Stomach smooth muscle (tissue), 2 donors: ENCODE results near the gene FOCAD.
A peak's percentile ranks its signal among the peaks of the same experiment; 100 is the strongest.

ENCODE experiments used
- H3K27ac ChIP-seq: one replicate; pipeline ENCODE4 v1.7.0; 2013; ENCODE audit warnings: mild to moderate bottlenecking, low read length, inconsistent platforms
- H3K27me3 ChIP-seq, 2 donors: one replicate each; pipeline ENCODE4 v1.7.0; 2013; ENCODE audit warnings: low read length in 2 of 2; ENCODE audit not compliant: insufficient read depth in 2 of 2, control insufficient read depth in 1 of 2
- H3K36me3 ChIP-seq, 2 donors: one replicate each; pipeline ENCODE4 v1.7.0; 2013; ENCODE audit warnings: low read length in 2 of 2; ENCODE audit not compliant: control insufficient read depth in 2 of 2, insufficient read depth in 2 of 2
- H3K4me1 ChIP-seq: one replicate; pipeline ENCODE4 v1.7.0; 2013; ENCODE audit warnings: low read length; ENCODE audit not compliant: control insufficient read depth, insufficient read depth
- H3K4me3 ChIP-seq, 2 donors: one replicate each; pipeline ENCODE4 v1.7.0; 2013; ENCODE audit warnings: low read length in 2 of 2
- H3K9ac ChIP-seq, 2 donors: one replicate each; pipeline ENCODE4 v1.7.0; 2013; ENCODE audit warnings: low read length in 2 of 2, mild to moderate bottlenecking in 1 of 2
- H3K9me3 ChIP-seq, 2 donors: one replicate each; pipeline ENCODE4 v1.7.0; 2013; ENCODE audit warnings: low read length in 2 of 2; ENCODE audit not compliant: control insufficient read depth in 2 of 2
- donor health status: healthy.
- donor health status: Pancreatic carcinoma.

Gene FOCAD, protein sequence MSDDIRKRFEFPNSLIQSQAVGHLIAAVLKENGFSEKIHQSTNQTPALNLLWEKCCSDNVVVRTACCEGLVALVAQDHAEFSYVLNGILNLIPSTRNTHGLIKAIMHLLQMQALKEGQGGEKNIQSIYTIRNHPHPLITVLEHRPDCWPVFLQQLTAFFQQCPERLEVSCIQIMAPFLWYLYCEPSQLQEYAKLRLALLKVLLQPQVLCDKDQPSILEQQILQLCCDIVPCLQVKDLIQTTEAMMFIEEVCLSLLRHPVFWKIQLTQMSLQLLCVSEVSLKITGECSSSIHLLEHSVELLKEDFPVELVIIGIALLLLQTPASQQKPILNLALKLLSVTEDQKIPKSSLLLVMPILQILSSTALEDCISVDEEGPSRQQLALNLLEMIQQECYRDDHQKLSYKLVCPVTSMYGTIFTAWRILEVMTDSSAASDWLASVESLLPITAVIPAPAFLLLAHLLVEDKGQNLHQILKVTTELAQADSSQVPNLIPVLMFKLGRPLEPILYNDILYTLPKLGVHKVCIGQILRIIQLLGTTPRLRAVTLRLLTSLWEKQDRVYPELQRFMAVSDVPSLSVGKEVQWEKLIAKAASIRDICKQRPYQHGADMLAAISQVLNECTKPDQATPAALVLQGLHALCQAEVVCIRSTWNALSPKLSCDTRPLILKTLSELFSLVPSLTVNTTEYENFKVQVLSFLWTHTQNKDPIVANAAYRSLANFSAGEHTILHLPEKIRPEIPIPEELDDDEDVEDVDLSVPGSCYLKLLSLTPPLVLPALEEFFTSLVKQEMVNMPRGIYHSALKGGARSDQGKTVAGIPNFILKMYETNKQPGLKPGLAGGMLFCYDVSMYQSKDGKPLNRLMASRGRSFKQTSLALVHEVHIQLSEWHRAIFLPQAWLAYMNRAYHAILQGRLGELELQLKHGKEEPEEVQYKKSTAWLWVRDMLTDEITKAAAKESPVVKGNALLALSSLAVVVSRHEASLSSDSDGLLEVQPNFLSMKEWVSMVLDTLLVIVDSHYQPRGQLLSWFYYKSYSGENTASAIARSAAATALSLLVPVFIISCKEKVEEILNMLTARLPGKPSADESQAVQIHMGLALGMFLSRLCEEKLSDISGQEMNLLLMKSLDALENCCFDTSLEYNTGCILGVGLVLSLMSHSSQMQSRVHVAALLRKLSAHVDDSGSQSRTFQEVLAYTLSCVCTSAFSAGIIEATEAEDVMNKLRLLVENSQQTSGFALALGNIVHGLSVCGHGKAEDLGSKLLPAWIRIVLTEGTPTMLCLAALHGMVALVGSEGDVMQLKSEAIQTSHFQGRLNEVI (N-terminal part only)

DNA sequence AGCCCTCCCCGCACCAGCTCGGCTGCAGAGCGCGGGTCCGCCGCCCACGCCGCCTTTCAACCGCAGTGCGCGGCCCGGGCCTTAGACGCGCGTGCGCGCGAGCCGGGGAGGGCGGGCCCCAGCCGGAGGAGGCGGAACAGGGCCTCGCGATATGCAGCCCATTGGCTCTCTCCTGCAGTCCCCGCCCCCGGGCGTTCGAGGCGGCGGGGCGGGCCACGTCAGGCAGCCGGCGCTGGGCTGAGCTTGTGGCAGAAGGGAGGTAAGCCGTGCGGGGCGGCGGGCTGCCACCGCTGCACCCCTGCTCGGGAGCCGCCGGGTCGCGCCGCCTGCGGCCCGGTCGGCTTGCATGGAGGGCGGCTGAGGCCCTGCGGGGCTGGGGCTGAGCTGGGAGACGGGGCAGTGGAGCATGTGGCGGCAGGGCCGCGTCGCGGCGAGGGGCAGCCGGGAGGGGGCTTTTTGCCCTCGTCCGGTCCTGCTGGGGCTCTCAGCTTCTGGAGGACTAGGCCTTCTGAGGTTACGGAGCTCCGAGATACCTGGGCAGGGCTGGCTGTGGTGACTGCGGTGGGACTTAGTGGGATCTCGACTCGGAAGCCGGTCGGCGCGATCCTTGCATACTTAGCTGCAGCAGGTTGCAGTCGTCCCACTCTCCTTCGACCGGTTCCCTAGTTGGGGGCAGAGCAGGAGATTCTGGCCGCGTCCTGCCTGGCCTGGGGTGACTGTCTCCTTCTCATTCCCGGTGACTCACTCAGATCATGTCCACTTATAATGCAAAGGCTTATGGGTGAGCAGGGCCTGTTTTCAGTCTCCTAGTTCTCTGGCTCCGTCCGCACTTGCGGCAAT lies at the start of gene FOCAD:
FOCAD (plus strand) TSS at position 225 of the 840 bp plus-strand sequence. CDS start 31,095 bp downstream, outside the sequence.
- no peaks in the 10 kb centered on the region for H3K36me3 ChIP-seq
- no peaks in the 10 kb centered on the region for H3K9me3 ChIP-seq
- peak within 1 kb of the TSS; percentile 86 for H3K27ac ChIP-seq
- H3K4me3 ChIP-seq = peak within 1 kb of the TSS; percentile 83 to 86
- H3K4me1 ChIP-seq = no peaks in the 10 kb centered on the region
- H3K9ac ChIP-seq = peak within 1 kb of the TSS; percentile 70 to 80
- no peaks in the 10 kb centered on the region for H3K27me3 ChIP-seq

DNA sequence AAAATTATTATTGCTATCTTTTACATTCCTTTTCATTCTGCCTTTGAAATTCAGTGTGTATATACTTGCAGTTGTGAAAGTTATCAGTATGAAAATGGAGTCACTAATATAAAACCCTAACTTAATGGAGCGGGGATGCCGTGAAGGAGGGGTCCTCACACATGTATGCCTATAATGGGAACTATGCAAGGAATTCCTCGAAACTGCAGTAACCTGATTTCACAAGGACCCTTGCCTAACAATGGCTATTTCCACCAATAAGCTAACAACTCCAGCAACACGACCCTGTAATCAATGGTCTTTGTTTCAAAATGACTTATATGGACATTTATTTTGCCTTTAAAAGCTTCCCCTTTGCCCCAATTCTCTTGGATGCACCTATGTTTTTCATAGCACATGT lies 49.2 kb upstream of the FOCAD start:
- H3K9ac ChIP-seq = no peak overlapping the region
- no peaks in the 10 kb centered on the region for H3K9me3 ChIP-seq
- no peaks in the 10 kb centered on the region for H3K36me3 ChIP-seq
- H3K27me3 ChIP-seq = no peaks in the 10 kb centered on the region
- H3K4me3 ChIP-seq = no peak overlapping the region
- H3K4me1 ChIP-seq = no peaks in the 10 kb centered on the region
- no peak overlapping the region for H3K27ac ChIP-seq

- no peak overlapping the region for H3K27ac ChIP-seq
- no peak overlapping the region for H3K4me3 ChIP-seq
- H3K9me3 ChIP-seq = no peaks in the 10 kb centered on the region
- no peak overlapping the region for H3K9ac ChIP-seq
- H3K27me3 ChIP-seq = no peaks in the 10 kb centered on the region
- H3K36me3 ChIP-seq = no peaks in the 10 kb centered on the region
- H3K4me1 ChIP-seq = no peaks in the 10 kb centered on the region
Measured at GRCh38 chr9:20636888-20637440, 47.1 kb upstream of the FOCAD start.

DNA sequence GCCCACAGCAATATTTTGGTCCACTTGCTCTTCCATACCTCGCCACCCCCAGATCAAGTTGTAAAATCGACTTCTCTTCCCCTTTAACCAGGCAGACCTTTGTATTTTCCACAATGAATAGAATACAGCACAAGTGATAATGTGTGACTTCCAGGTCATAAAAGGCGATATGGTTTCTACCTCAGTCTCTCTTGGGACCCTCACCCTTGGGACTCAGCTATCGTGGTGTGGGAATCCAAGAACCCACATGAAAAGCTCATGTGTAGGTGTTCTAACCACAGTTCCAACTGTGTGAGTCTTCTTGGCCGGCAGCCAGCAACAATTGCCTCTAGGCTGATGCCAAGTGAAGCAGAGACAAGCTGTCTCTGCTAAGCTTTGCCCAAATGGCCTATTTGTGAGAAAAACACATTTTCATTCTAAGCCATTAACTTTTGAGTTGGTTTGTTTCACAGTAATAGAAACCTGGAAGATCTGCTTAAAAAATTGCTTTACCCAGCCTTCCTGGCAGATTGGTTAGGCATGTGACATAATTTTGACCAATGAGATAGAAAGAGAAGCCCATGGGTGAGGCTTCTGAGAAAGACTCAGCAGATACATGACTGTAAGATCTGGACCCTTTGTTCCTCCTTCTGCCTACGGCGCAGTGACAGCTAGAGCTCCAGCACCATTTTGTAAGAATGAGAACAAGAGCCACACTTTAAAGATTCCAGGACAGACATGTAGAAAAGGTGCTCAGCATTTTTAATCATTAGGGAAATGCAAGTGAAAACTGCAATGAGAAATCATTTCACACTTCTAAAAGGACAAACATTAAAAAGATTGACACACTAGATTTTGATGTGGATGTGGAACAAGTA lies 43.5 kb upstream of the FOCAD start:
- Histone ChIP-seq H3K27me3 (no peaks in the 10 kb centered on the region), H3K9me3 (no peaks in the 10 kb centered on the region), H3K36me3 (no peaks in the 10 kb centered on the region), H3K9ac (no peak overlapping the region), H3K4me3 (no peak overlapping the region), H3K27ac (no peak overlapping the region), H3K4me1 (no peaks in the 10 kb centered on the region)

DNA sequence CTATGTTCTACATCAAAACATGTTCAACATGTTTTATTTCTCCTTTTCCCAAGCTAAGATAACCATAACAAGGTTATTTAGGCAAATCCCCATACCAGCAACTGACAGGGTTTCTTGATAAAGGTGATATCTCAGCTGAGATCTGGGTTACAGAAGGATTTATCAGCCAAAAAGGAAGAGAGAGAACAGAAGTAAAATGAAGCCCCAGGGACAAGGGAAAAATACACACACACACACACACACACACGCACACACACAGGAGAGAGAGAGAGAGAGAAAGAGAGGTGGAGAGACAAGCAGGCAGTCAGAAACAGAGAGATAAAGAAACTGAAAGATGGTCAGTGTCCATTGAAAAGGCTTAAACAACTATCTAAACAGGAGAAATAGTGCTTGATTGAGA lies 42.0 kb upstream of the FOCAD start:
- no peak overlapping the region for H3K9ac ChIP-seq
- no peaks in the 10 kb centered on the region for H3K4me1 ChIP-seq
- H3K27ac ChIP-seq = no peak overlapping the region
- H3K36me3 ChIP-seq = no peaks in the 10 kb centered on the region
- H3K9me3 ChIP-seq = no peaks in the 10 kb centered on the region
- no peak overlapping the region for H3K4me3 ChIP-seq
- H3K27me3 ChIP-seq = no peaks in the 10 kb centered on the region

- no peak overlapping the region for H3K9ac ChIP-seq
- no peaks in the 10 kb centered on the region for H3K4me1 ChIP-seq
- H3K9me3 ChIP-seq = no peaks in the 10 kb centered on the region
- H3K36me3 ChIP-seq = no peaks in the 10 kb centered on the region
- H3K4me3 ChIP-seq = no peak overlapping the region
- H3K27me3 ChIP-seq = no peaks in the 10 kb centered on the region
- H3K27ac ChIP-seq = no peak overlapping the region
Measured at GRCh38 chr9:20643660-20644059, 40.4 kb upstream of the FOCAD start.

DNA sequence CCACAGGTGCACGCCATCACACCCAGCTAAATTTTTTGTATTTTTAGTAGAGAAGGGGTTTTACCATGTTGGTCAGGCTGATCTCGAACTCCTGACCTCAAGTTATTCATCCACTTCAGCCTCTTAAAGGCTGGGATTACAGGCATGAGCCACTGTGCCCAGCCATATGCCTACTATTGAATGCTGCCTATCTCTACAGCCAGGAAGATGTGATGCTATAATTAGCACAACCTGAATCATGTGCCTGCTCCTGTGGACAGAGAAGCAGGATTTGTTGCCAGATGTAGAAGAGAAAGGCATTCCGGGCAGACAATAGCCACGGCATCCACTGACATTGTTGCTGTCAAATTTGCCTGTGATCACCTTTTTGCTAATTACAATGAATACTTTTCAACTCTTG lies 37.4 kb upstream of the FOCAD start:
- Histone ChIP-seq H3K4me1 (no peaks in the 10 kb centered on the region), H3K9ac (no peak overlapping the region), H3K27me3 (no peaks in the 10 kb centered on the region), H3K4me3 (no peak overlapping the region), H3K9me3 (no peaks in the 10 kb centered on the region), H3K36me3 (no peaks in the 10 kb centered on the region), H3K27ac (no peak overlapping the region)

DNA sequence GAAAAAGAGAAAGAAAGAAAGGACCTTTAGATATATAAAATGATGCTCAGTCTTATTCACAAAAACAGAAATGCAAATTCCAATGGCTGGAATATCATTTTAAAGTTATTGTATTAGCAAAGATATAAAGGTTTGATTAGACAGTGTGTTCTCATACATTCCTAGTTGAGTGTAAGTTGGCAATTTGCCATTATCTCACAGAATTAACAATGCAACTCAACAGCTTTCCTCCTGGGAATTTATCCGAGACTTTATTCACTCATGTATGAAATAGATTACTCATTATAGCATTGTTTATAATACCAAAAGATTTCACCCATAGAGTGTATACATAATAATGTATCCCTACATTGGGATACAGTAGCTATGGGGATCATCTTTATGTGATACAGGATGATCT lies 34.7 kb upstream of the FOCAD start:
- Histone ChIP-seq H3K9me3 (no peaks in the 10 kb centered on the region), H3K4me3 (no peak overlapping the region), H3K36me3 (no peaks in the 10 kb centered on the region), H3K9ac (no peak overlapping the region), H3K27ac (no peak overlapping the region), H3K27me3 (no peaks in the 10 kb centered on the region), H3K4me1 (no peaks in the 10 kb centered on the region)

DNA sequence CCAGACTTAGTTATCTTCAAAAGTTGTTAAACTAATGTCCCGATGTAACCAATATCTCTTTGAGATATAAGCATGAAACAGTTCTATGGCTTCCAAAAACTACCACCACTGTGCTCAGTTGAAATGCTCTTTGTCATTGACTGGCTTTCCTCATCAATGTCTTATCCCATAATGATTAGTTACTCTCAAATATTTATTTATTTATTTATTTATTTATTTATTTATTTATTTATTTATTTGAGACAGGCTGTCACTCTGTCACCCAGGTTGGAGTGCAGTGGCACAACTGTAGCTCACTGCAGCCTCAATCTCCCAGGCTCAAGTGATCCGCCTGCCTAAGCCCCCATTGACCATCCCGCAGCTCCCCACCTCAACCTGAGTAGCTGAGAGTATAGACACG lies 33.7 kb upstream of the FOCAD start:
- no peaks in the 10 kb centered on the region for H3K9me3 ChIP-seq
- no peaks in the 10 kb centered on the region for H3K27me3 ChIP-seq
- H3K27ac ChIP-seq = no peak overlapping the region
- no peak overlapping the region for H3K4me3 ChIP-seq
- no peaks in the 10 kb centered on the region for H3K4me1 ChIP-seq
- H3K36me3 ChIP-seq = no peaks in the 10 kb centered on the region
- H3K9ac ChIP-seq = no peak overlapping the region
